Measurements from ENCODE around the gene BLOC1S1.

Gene BLOC1S1

GRCh38 chr12:55707219-55707671, 8.6 kb upstream of the BLOC1S1 start:
- H3K4me3 ChIP-seq (ENCODE audit: low read depth in 1 of 2, low read length in 2 of 2), result no peak overlapping the region
- no peak overlapping the region for H3K9ac ChIP-seq (ENCODE audit: low read depth, low read length)
- no peak for TF ChIP-seq CTCF (IDR thresholded peaks at IDR 0.05; ENCODE audit: borderline replicate concordance, extremely low read depth, low read length, poor library complexity, severe bottlenecking)
- TF ChIP-seq EZH2 (IDR thresholded peaks at IDR 0.05; ENCODE audit: borderline replicate concordance, low read depth, low read length, severe bottlenecking), result no peak

GRCh38 chr12:55707841-55708694, 7.8 kb upstream of the BLOC1S1 start, which contains the start of gene ITGA7:
TSS of gene ITGA7 (minus strand) at chr12:55707904. CDS start at chr12:55707682, 222 bp downstream.
- Histone ChIP-seq H4K20me1 (ENCODE audit: insufficient read depth, low read length) (no peaks in the 10 kb centered on the region), H2AFZ (ENCODE audit: low read depth, low read length) (no peak within 1 kb of the TSS), H3K36me3 (ENCODE audit: insufficient read depth, low read length) (no peaks in the 10 kb centered on the region), H3K27ac (ENCODE audit: low read length) (no peak within 1 kb of the TSS), H3K4me3 (ENCODE audit: low read depth in 1 of 2, low read length in 2 of 2) (no peak within 1 kb of the TSS; a peak in 1 of 4 replicates), H3K79me2 (ENCODE audit: insufficient read depth, low read length) (no peaks in the 10 kb centered on the region), H3K9me3 (ENCODE audit: insufficient read depth, low read length, severe bottlenecking) (no peaks in the 10 kb centered on the region), H3K4me1 (ENCODE audit: insufficient read depth, low read length) (peaks cover 9% of the 10 kb centered on the region), H3K9ac (ENCODE audit: low read depth, low read length) (no peak within 1 kb of the TSS), H3K27me3 (ENCODE audit: insufficient read depth, low read length, poor library complexity) (peaks cover 40% of the 10 kb centered on the region), H3K4me2 (ENCODE audit: insufficient read depth, low read length) (peak within 1 kb of the TSS; percentile 43)
- peak; percentile 66 for ATAC-seq (ENCODE audit: insufficient read depth, low read depth)
- DNase-seq, result peak; percentile 32
- no peak for TF ChIP-seq CTCF (IDR thresholded peaks at IDR 0.05; ENCODE audit: borderline replicate concordance, extremely low read depth, low read length, poor library complexity, severe bottlenecking)

More at GRCh38 chr12:55707219-55707671, 8.6 kb upstream of the BLOC1S1 start:
- Histone ChIP-seq H4K20me1 (ENCODE audit: insufficient read depth, low read length) (no peaks in the 10 kb centered on the region), H2AFZ (ENCODE audit: low read depth, low read length) (no peak overlapping the region), H3K36me3 (ENCODE audit: insufficient read depth, low read length) (no peaks in the 10 kb centered on the region), H3K27me3 (ENCODE audit: insufficient read depth, low read length, poor library complexity) (peaks cover 40% of the 10 kb centered on the region), H3K4me1 (ENCODE audit: insufficient read depth, low read length) (peaks cover 9% of the 10 kb centered on the region), H3K9me3 (ENCODE audit: insufficient read depth, low read length, severe bottlenecking) (no peaks in the 10 kb centered on the region), H3K27ac (ENCODE audit: low read length) (no peak overlapping the region), H3K79me2 (ENCODE audit: insufficient read depth, low read length) (no peaks in the 10 kb centered on the region), H3K4me2 (ENCODE audit: insufficient read depth, low read length) (peak overlapping the region; percentile 43)
- ATAC-seq (ENCODE audit: insufficient read depth, low read depth) (0 out of 3 replicates have a peak, but pooled peaks have one; percentile 11), DNase-seq (no peak)

- Histone ChIP-seq H3K4me2 (ENCODE audit: insufficient read depth, low read length) (no peak overlapping the region), H4K20me1 (ENCODE audit: insufficient read depth, low read length) (no peaks in the 10 kb centered on the region), H3K9ac (ENCODE audit: low read depth, low read length) (no peak overlapping the region), H3K79me2 (ENCODE audit: insufficient read depth, low read length) (no peaks in the 10 kb centered on the region), H3K9me3 (ENCODE audit: insufficient read depth, low read length, severe bottlenecking) (no peaks in the 10 kb centered on the region), H3K4me3 (ENCODE audit: low read depth in 1 of 2, low read length in 2 of 2) (no peak overlapping the region), H3K27ac (ENCODE audit: low read length) (no peak overlapping the region), H3K27me3 (ENCODE audit: insufficient read depth, low read length, poor library complexity) (peaks cover 40% of the 10 kb centered on the region), H3K4me1 (ENCODE audit: insufficient read depth, low read length) (peaks cover 9% of the 10 kb centered on the region), H3K36me3 (ENCODE audit: insufficient read depth, low read length) (no peaks in the 10 kb centered on the region), H2AFZ (ENCODE audit: low read depth, low read length) (no peak overlapping the region)
- ATAC-seq (ENCODE audit: insufficient read depth, low read depth), result no peak
- TF ChIP-seq EZH2 (IDR thresholded peaks at IDR 0.05; ENCODE audit: borderline replicate concordance, low read depth, low read length, severe bottlenecking) (no peak), CTCF (IDR thresholded peaks at IDR 0.05; ENCODE audit: borderline replicate concordance, extremely low read depth, low read length, poor library complexity, severe bottlenecking) (no peak)
- no peak for DNase-seq
Measured at GRCh38 chr12:55708695-55709233, 7.1 kb upstream of the BLOC1S1 start.

Data from DND-41 (cell line).